ENCODE results near the gene CLUH.

Gene CLUH

DNA sequence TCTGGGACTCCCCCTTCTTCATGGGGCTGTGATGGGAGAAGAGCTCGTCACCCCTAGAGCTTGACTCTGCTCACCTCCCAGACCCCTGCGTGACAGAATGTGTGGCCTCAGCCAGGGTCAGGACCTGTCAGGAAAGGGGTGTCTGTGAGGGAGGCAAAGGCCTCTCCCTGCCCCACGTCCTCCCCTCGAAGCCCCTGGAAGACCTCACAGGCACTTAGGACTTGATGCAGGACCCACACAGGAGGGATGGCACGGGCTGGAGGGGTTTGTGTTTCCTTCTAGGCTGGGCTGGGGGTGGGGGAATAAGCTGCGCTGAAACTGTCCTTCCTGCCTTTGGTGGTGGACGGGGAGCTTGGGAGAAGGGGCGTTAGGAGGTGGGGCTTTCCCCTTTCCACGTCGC is 11.0 kb upstream of the CLUH start:
- no peak overlapping the region for H3K4me3 ChIP-seq (replicated peaks; ENCODE audit: low read depth, low read length)
- no peak for DNase-seq (ENCODE audit: low read depth)
- TF ChIP-seq, protein P1, sequence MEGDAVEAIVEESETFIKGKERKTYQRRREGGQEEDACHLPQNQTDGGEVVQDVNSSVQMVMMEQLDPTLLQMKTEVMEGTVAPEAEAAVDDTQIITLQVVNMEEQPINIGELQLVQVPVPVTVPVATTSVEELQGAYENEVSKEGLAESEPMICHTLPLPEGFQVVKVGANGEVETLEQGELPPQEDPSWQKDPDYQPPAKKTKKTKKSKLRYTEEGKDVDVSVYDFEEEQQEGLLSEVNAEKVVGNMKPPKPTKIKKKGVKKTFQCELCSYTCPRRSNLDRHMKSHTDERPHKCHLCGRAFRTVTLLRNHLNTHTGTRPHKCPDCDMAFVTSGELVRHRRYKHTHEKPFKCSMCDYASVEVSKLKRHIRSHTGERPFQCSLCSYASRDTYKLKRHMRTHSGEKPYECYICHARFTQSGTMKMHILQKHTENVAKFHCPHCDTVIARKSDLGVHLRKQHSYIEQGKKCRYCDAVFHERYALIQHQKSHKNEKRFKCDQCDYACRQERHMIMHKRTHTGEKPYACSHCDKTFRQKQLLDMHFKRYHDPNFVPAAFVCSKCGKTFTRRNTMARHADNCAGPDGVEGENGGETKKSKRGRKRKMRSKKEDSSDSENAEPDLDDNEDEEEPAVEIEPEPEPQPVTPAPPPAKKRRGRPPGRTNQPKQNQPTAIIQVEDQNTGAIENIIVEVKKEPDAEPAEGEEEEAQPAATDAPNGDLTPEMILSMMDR (IDR thresholded peaks at IDR 0.05; ENCODE audit: low read length, missing control alignments), result no peak

DNA sequence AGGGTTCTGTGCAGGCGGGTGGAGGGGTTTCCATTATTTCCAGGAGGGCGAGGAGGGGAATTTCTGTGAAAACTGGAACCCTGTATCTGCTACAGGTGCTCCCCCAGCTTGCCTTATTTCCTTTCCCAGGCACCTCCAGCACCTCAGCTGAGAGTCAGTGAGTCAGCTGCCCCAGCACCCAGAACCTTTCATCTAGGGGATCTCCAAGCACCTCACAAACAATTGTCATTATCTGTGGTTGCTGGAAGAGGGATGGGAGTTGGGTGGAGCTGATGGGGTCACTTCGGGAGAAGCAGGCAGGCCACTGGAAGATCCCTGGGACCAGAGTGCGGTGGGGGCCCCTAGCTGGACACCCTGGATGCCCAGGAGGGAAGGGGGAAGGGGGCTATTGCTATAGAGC is 10.0 kb upstream of the CLUH start:
- H3K4me3 ChIP-seq (replicated peaks; ENCODE audit: low read depth, low read length), result no peak overlapping the region
- TF ChIP-seq, protein P1 (IDR thresholded peaks at IDR 0.05; ENCODE audit: low read length, missing control alignments), result no peak
- DNase-seq (ENCODE audit: low read depth), result no peak

DNA sequence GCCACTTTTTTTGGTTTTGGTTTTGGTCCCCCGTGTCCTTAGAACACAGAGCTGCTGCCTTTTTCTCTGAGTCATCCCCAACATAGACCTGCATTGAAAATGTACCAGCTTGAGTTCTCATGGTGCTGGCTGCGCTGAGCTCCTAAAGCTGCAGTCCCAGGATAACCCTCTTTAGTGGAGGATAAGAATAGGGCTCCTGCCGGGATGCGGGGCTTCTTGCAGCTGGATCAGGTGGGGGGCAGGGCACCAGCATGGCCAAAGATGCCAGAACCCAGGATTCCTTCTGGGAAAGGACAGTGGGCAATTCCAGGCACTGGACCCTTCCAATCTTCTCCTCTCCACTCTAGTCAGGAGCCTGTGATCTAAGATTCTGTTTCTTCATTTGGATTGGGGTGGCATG is 8.3 kb upstream of the CLUH start:
- no peak overlapping the region for H3K4me3 ChIP-seq (replicated peaks; ENCODE audit: low read depth, low read length)
- no peak for DNase-seq (ENCODE audit: low read depth)
- TF ChIP-seq, protein P1 (IDR thresholded peaks at IDR 0.05; ENCODE audit: low read length, missing control alignments), result no peak

DNA sequence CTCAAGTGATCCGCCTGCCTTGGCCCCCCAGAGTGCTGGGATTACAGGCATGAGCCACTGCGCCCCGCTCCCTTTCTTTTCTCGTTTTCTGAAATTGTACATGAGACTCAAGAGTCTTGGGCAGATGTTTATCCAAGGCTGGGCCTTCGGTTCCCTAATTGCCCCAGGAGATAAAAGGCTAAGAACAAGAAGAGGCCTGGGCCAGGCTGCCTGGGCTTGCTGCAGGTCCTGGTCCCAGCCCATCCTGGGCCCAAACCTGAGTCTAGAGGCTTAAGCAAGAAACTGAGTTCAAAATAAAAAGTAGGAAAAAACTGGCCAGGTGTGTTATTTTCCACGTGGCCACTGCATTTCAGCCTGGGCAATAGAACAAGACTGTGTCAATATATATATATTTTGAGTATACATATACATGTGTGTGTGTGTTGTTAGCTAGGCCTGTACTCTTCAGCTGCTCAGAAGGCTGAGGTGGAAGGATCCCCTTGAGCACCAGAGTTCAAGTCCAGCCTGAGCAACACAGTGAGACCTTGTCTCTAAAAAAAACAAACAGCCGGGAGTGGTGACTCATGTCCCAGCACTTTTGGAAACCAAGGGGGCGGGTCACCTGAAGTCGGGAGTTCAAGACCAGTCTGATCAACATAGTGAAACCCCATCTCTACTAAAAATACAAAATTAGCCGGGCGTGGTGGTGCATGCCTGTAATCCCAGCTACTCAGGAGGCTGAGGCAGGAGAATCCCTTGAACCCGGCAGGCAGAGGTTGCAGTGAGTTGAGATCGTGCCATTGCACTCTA is 6.8 kb upstream of the CLUH start:
- DNase-seq (ENCODE audit: low read depth), result no peak
- no peak overlapping the region for H3K4me3 ChIP-seq (replicated peaks; ENCODE audit: low read depth, low read length)
- TF ChIP-seq, protein P1 (IDR thresholded peaks at IDR 0.05; ENCODE audit: low read length, missing control alignments), result no peak

DNA sequence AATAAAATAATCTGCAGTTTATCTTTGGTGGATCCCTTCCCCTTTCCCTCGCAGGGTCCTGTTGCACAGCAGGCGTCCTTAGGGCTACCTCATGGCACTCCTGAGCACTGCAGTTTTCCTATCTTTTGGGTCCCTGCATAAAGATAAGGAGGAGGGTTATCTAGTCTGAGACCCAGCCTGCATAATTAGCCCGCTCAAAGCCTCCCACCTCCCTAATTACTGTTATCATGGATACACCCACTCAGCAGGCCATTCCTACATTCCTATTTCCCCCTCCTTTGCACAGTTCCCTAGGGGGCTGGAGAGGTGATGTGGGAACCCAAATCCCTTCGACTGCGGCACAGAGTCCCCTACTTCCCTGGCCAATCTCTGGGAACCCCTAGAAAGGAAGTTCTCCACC is 5.1 kb upstream of the CLUH start:
- TF ChIP-seq, protein P1 (IDR thresholded peaks at IDR 0.05; ENCODE audit: low read length, missing control alignments), result no peak
- no peak overlapping the region for H3K4me3 ChIP-seq (replicated peaks; ENCODE audit: low read depth, low read length)
- DNase-seq (ENCODE audit: low read depth), result no peak

DNA sequence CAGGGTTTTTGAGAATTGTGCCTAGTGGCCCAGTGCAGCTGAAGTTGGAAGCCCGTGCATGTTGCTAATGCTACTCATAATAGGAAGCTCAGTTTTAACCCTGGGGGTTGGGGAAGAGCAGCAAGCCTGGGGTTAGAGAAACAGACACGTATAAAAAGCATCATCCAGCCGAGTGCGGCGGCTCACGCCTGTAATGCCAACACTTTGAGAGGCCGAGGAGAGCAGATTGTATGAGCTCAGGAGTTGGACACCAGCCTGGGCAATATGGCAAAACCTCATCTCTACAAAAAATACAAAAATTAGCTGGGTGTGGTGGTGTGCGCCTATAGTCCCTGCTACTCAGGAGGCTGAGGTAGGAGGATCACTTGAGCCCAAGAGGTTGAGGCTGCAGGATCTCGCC is 2.3 kb upstream of the CLUH start:
- TF ChIP-seq, protein P1 (IDR thresholded peaks at IDR 0.05; ENCODE audit: low read length, missing control alignments), result no peak

More for the DNA sequence above, 2.3 kb upstream of the CLUH start:
- no peak overlapping the region for H3K4me3 ChIP-seq (replicated peaks; ENCODE audit: low read depth, low read length)
- DNase-seq (ENCODE audit: low read depth), result no peak

All from fibroblast of pulmonary artery (primary cell).